Tibial artery (tissue), 4 donors: ENCODE measurements around the gene OR8D2.

ENCODE experiments used
- DNase-seq, 2 donors: peaks; one replicate each; pipeline ENCODE4 v3.0.0-alpha.2; 2019
- H3K27ac ChIP-seq, 2 donors: fragments of 200-600 bp; sonication (generic) in 1 of 2; 1 replicate in 1 of 2; 2 replicates in 1 of 2; pipeline ENCODE4 v1.5.1; 2018 to 2019; ENCODE audit warnings: mild to moderate bottlenecking in 1 of 2
- H3K27me3 ChIP-seq, 2 donors: fragments of 200-600 bp; sonication (generic) in 1 of 2; one replicate each; pipeline versions ENCODE4 v1.5.1 to v1.6.0; 2016 to 2019
- H3K36me3 ChIP-seq, 3 donors: fragments of 200-600 bp; sonication (generic) in 2 of 3; one replicate each; pipeline ENCODE4 v1.5.1; 2016 to 2019; ENCODE audit warnings: mild to moderate bottlenecking in 2 of 3
- H3K4me1 ChIP-seq, 4 donors: fragments of 200-600 bp; sonication (generic) in 2 of 4; 1 replicate in 3 of 4; 2 replicates in 1 of 4; pipeline ENCODE4 v1.5.1; 2016 to 2019
- H3K4me3 ChIP-seq, 2 donors: fragments of 200-600 bp; sonication (generic) in 1 of 2; 1 replicate in 1 of 2; 2 replicates in 1 of 2; pipeline ENCODE4 v1.5.1; 2018 to 2019; ENCODE audit warnings: mild to moderate bottlenecking in 2 of 2
- H3K9me3 ChIP-seq, 3 donors: fragments of 200-600 bp; sonication (generic) in 1 of 3; one replicate each; pipeline ENCODE4 v1.5.1; 2016 to 2019
- CTCF ChIP-seq, 2 experiments: fragments of 200-600 bp in 1 of 2; fragments of 450-650 bp in 1 of 2; IDR thresholded peaks; one replicate each; pipeline ENCODE4 v1.5.1; 2017 to 2019; ENCODE audit warnings: antibody characterized with exemption in 2 of 2, mild to moderate bottlenecking in 1 of 2, moderate library complexity in 1 of 2
- intact Hi-C: fragments of 100-400 bp; cut with DNase I; formaldehyde crosslinking; loops from one replicate; pipeline ENCODE4 v1.15.0; 2023; ENCODE audit warnings: low total_unique reads

Gene OR8D2

DNA sequence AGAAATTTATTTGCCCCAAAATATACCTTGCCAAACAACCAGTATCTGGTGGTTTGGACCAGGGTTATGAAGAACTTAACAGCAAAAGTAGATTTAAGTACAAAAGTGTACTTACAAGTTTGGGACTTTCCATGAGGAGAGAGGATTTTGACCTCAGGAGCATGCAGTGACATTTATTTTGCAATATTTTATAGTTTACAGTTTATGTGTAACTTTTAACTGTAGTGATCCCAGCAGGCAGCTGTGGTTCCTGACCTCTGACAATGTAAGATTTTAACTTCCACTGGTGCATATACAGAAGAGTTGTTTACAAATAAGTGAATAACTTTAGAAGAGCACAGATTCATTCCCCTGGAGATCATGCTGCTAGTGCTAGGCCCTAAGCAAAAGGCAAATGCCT is 12.9 kb downstream of the OR8D2 start:
- H3K9me3 ChIP-seq = no peaks in the 10 kb centered on the region
- no peaks in the 10 kb centered on the region for H3K36me3 ChIP-seq
- H3K27ac ChIP-seq = no peak overlapping the region
- no peak for TF ChIP-seq CTCF (IDR thresholded peaks at IDR 0.05)
- H3K4me1 ChIP-seq = no peaks in the 10 kb centered on the region
- H3K4me3 ChIP-seq = no peak overlapping the region
- H3K27me3 ChIP-seq = no peaks in the 10 kb centered on the region
- intact Hi-C loops = no loop called here
- no peak for DNase-seq

DNA sequence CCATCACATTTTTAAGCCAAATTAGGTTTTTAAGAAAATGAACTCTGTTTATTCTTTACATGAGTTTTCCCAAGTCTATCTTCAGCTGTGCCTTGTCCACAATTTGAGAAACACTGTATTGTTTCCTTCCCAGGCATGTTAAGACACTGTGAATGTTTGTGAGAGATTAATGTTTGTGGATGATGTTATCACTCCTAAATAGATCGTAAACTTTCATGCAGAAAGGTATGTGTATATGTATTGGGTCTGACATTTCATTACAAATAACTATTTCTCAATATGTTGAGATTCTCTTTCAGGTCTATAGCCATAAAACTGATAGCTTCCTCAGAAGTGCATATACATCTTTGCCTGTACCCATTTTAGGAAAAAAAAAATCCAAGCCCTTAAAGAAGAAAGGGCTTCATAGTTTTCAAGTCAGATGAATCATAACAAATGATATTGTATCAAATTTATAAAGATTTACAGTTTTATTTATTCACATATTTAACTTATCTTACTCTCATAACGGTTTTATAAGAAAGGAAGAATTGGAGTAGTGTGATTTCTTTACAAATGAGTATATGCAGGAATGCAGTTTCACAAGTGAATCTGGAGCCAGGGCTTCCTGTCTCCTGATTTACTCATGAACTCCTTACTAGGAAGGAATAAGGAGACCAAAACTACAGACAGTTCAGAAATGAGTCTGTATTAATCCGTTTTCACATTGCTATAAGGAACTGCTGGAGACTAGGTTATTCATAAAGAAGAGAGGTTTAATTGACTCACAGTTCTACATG is 17.5 kb downstream of the OR8D2 start:
- Histone ChIP-seq H3K36me3 (no peaks in the 10 kb centered on the region), H3K4me3 (no peak overlapping the region), H3K27me3 (no peaks in the 10 kb centered on the region), H3K27ac (no peak overlapping the region), H3K9me3 (no peaks in the 10 kb centered on the region), H3K4me1 (no peaks in the 10 kb centered on the region)
- intact Hi-C loops = no loop called here
- no peak for TF ChIP-seq CTCF (IDR thresholded peaks at IDR 0.05)
- DNase-seq = no peak

GRCh38 chr11:124301548-124301947 is 18.4 kb downstream of the OR8D2 start:
- Histone ChIP-seq H3K27me3 (no peaks in the 10 kb centered on the region), H3K9me3 (no peaks in the 10 kb centered on the region), H3K4me1 (no peaks in the 10 kb centered on the region), H3K36me3 (no peaks in the 10 kb centered on the region), H3K27ac (no peak overlapping the region), H3K4me3 (no peak overlapping the region)
- TF ChIP-seq CTCF (IDR thresholded peaks at IDR 0.05) = no peak
- no peak for DNase-seq
- intact Hi-C loops = no loop called here

GRCh38 chr11:124297921-124298320 is 22.1 kb downstream of the OR8D2 start:
- TF ChIP-seq CTCF (IDR thresholded peaks at IDR 0.05) = no peak
- H3K4me3 ChIP-seq = no peak overlapping the region
- no peak for DNase-seq
- intact Hi-C loops = no loop called here
- no peaks in the 10 kb centered on the region for H3K9me3 ChIP-seq
- no peaks in the 10 kb centered on the region for H3K27me3 ChIP-seq
- no peak overlapping the region for H3K27ac ChIP-seq
- no peaks in the 10 kb centered on the region for H3K36me3 ChIP-seq
- H3K4me1 ChIP-seq = no peaks in the 10 kb centered on the region

DNA sequence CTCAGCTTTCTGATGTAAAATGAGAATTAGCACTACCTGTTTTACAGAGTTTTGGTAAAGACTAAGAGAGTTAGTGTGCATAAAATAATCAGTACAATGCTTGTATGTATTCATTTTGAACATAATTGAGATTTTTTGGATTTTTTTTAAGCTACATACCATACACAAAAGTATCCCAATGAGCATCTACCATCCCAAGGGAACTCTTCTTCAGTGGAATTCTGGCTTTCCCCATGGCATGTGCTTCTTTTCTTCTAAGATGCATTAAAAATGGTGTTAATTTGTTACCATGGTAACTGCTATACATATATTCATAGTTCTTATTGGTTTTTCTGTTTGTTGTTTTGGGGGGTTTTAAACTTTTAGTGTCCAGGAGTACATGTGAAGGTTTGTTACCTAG is 24.0 kb downstream of the OR8D2 start:
- Histone ChIP-seq H3K4me1 (no peaks in the 10 kb centered on the region), H3K27me3 (no peaks in the 10 kb centered on the region), H3K27ac (no peak overlapping the region), H3K9me3 (peaks cover 0 to 1% (median 0%) of the 10 kb centered on the region in 3 donors), H3K4me3 (no peak overlapping the region), H3K36me3 (no peaks in the 10 kb centered on the region)
- DNase-seq = no peak
- intact Hi-C loops = no loop called here
- no peak for TF ChIP-seq CTCF (IDR thresholded peaks at IDR 0.05)
